ENCODE data around the gene CUL4A. TPM values are rescaled to one million over a fixed set of nuclear protein-coding genes. Genes with fewer than 3 reads are reported as not detected.

The CUL4A gene
- total and polyA plus RNA-seq, 2 donors (not counting 1 experiment from before 2014, with no cell fraction given) = 37.5 to 80.4 TPM

DNA sequence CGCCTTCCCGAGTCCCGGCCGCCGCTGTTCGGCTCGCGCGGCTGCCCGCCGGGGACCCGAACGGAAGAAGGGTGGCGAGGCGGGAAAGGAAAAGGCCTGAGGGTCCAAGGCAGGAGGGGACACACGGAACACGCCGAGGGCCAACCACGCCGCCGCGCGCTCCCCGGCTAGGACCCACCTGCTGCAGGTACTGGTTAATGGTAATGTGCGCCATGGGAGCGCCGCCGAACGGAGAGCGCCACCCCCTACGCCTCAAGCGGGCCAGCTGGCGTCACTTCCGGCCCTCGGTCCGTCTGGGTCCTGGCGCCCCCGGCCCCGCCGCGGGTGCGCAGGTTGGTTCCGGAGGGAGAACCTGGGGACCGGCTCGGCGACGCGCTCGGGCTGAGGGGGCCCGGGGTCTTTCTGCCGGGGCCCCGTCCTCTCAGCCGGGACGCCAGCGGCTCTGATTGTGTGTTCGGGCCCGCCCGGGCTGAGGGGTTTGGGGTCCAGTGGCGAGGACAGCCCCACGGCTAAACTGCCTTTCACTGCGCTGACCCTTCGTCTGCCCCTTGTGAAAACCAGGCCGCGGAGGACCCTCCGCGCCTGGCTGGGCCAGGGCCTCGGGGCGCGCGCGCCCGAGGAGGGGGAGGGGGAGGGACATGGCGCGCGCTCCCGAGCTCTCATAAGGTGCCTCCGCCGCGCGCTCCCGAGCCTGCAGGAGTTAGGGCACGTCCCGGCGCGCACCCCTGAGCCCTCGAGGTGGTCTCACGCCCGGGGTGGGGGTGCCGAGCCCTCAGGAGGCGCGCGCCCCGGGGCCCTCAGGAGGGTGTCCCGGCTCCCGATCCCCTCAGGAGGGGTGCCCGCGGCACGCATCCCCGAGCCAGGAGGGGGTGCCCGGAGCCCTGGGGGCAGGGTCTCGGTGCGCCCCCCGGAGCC is 735 bp upstream of the CUL4A start, which contains the start of gene PCID2:
PCID2 (minus strand) TSS at position 249 of the 915 bp plus-strand sequence; CDS start at position 214, 35 bp downstream.
- peak; percentile 69 for ATAC-seq (ENCODE audit: low read depth)
- H3K4me2 ChIP-seq (replicated peaks; ENCODE audit: low read depth, low read length, poor library complexity, severe bottlenecking) = peak within 1 kb of the TSS; percentile 81
- Mint-ChIP-seq H3K9me3 (ENCODE audit: insufficient read depth) (no peaks in the 10 kb centered on the region), H3K27me3 (no peaks in the 10 kb centered on the region), H3K4me1 (peaks cover 53% of the 10 kb centered on the region), H3K27ac (peak within 1 kb of the TSS; percentile 91), H3K4me3 (peak within 1 kb of the TSS; percentile 88)
- ChIA-PET POLR2A (interaction anchor here (0.6 to 2.4 kb wide), 2 partner anchors 89 to 1072 kb away, joined by 3 to 12 read pairs; partner anchors contain the start of genes LAMP1 and UPF3A), CTCF (interaction anchor here (2.0 kb wide), 1 partner anchor 185 kb away, joined by 5 read pairs; no protein-coding TSS in a partner anchor)
- DNase-seq = peak; percentile 95
- H3K36me3 ChIP-seq (replicated peaks in 1 of 2; ENCODE audit: control extremely low read depth in 1 of 2, control insufficient read depth in 1 of 2, extremely low read depth in 1 of 2, insufficient read depth in 2 of 2, low read length in 1 of 2) = peaks cover 0 to 16% of the 10 kb centered on the region in 2 experiments
- peak within 1 kb of the TSS; percentile 68 to 88 (median 74) for H3K4me3 ChIP-seq (ENCODE audit: control extremely low read depth in 1 of 5, extremely low read depth in 1 of 5, insufficient read depth in 1 of 5, low read depth in 2 of 5, low read length in 4 of 5)
- peaks cover 15 to 24% of the 10 kb centered on the region in 2 donors for H3K4me1 ChIP-seq (ENCODE audit: control insufficient read depth in 2 of 2, insufficient read depth in 2 of 2, low read length in 2 of 2)
- H3K9me3 ChIP-seq (ENCODE audit: control extremely low read depth in 1 of 3, control insufficient read depth in 2 of 3, insufficient read depth in 1 of 3, low read length in 2 of 3) = no peaks in the 10 kb centered on the region
- WGBS (ENCODE audit: insufficient coverage) = under 1% methylated on average over 103 of the region's 103 CpGs
- peaks cover 58% of the 10 kb centered on the region for H4K20me1 ChIP-seq (ENCODE audit: control insufficient read depth, insufficient read depth, low read length, poor library complexity, severe bottlenecking)
- H3K9ac ChIP-seq (ENCODE audit: low read length) = peak within 1 kb of the TSS; percentile 80
- no peaks in the 10 kb centered on the region for H3K27me3 ChIP-seq (replicated peaks in 1 of 4; ENCODE audit: control extremely low read depth in 1 of 4, control insufficient read depth in 3 of 4, insufficient read depth in 4 of 4, low read length in 3 of 4)
- TF ChIP-seq, protein P1, sequence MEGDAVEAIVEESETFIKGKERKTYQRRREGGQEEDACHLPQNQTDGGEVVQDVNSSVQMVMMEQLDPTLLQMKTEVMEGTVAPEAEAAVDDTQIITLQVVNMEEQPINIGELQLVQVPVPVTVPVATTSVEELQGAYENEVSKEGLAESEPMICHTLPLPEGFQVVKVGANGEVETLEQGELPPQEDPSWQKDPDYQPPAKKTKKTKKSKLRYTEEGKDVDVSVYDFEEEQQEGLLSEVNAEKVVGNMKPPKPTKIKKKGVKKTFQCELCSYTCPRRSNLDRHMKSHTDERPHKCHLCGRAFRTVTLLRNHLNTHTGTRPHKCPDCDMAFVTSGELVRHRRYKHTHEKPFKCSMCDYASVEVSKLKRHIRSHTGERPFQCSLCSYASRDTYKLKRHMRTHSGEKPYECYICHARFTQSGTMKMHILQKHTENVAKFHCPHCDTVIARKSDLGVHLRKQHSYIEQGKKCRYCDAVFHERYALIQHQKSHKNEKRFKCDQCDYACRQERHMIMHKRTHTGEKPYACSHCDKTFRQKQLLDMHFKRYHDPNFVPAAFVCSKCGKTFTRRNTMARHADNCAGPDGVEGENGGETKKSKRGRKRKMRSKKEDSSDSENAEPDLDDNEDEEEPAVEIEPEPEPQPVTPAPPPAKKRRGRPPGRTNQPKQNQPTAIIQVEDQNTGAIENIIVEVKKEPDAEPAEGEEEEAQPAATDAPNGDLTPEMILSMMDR (IDR thresholded peaks at IDR 0.05) = no peak
- TF ChIP-seq EZH2 (IDR thresholded peaks at IDR 0.05; ENCODE audit: borderline replicate concordance, insufficient read depth, low read depth, low read length, poor library complexity, severe bottlenecking) = no peak
- H3K79me2 ChIP-seq (ENCODE audit: control insufficient read depth, insufficient read depth, low read length) = peaks cover 83% of the 10 kb centered on the region
- H3K27ac ChIP-seq (ENCODE audit: low read length in 2 of 2) = peak within 1 kb of the TSS; percentile 95 to 97
- intact Hi-C loops (cut with micrococcal nuclease) = loop anchor here (1.0 to 5.0 kb wide), 4 partner anchors 89 to 316 kb away; partner anchors contain the start of genes DCUN1D2 and LAMP1
- H2AFZ ChIP-seq (ENCODE audit: insufficient read depth, low read depth, low read length, poor library complexity, severe bottlenecking) = peak within 1 kb of the TSS; percentile 86
